Measurements from ENCODE around the gene AGFG2. TPM values are rescaled to one million over a fixed set of nuclear protein-coding genes. Genes with fewer than 3 reads are reported as not detected.

AGFG2 gene
- total RNA-seq, 2 donors from 2014 or later: 21.0 to 24.3 TPM

GRCh38 chr7:100566018-100566531 is 27.1 kb downstream of the AGFG2 start:
- DNase-seq (no peak), ATAC-seq (no peak)

GRCh38 chr7:100567031-100567730 is 28.2 kb downstream of the AGFG2 start:
- intact Hi-C loops (cut with DNase I): no loop called here
- no peak for ATAC-seq
- DNase-seq: no peak

More at GRCh38 chr7:100566018-100566531, 27.1 kb downstream of the AGFG2 start:
- intact Hi-C loops (cut with DNase I): no loop called here

GRCh38 chr7:100567751-100568175 is 28.8 kb downstream of the AGFG2 start:
- intact Hi-C loops (cut with DNase I): no loop called here
- ATAC-seq (no peak), DNase-seq (no peak)

- no peak for ATAC-seq
- DNase-seq: no peak
- intact Hi-C loops (cut with DNase I): no loop called here
Measured at GRCh38 chr7:100568176-100568895, 29.3 kb downstream of the AGFG2 start.

- intact Hi-C loops (cut with DNase I): no loop called here
- peak; percentile 24 to 39 for ATAC-seq
- peak; percentile 61 for DNase-seq
Measured at GRCh38 chr7:100568896-100569844, 30.2 kb downstream of the AGFG2 start.

- ATAC-seq: no peak
- intact Hi-C loops (cut with DNase I): loop anchor here in 1 of 2 donors (10.0 kb wide), 1 partner anchor 114 kb away; no protein-coding TSS in a partner anchor
- no peak for DNase-seq
Measured at GRCh38 chr7:100570954-100571828, 32.2 kb downstream of the AGFG2 start.

- DNase-seq (no peak), ATAC-seq (no peak)
- intact Hi-C loops (cut with DNase I): loop anchor here in 1 of 2 donors (10.0 kb wide), 1 partner anchor 113 kb away; no protein-coding TSS in a partner anchor
Measured at GRCh38 chr7:100571829-100572116, 32.8 kb downstream of the AGFG2 start.

GRCh38 chr7:100572281-100572948 is 33.4 kb downstream of the AGFG2 start:
- ATAC-seq: no peak
- intact Hi-C loops (cut with DNase I): loop anchor here in 1 of 2 donors (10.0 kb wide), 1 partner anchor 112 kb away; no protein-coding TSS in a partner anchor
- DNase-seq: no peak

GRCh38 chr7:100572949-100573675 is 34.1 kb downstream of the AGFG2 start:
- no peak for ATAC-seq
- no peak for DNase-seq
- intact Hi-C loops (cut with DNase I): loop anchor here in 1 of 2 donors (10.0 kb wide), 1 partner anchor 112 kb away; no protein-coding TSS in a partner anchor

- ATAC-seq (no peak), DNase-seq (no peak)
- intact Hi-C loops (cut with DNase I): loop anchor here in 1 of 2 donors (10.0 kb wide), 1 partner anchor 111 kb away; no protein-coding TSS in a partner anchor
Measured at GRCh38 chr7:100573691-100574361, 34.8 kb downstream of the AGFG2 start, which contains the start of gene SAP25. SAP25 (minus strand) TSS chr7:100573900; CDS start chr7:100573742, 158 bp downstream.

GRCh38 chr7:100574362-100575205 is 35.6 kb downstream of the AGFG2 start:
- intact Hi-C loops (cut with DNase I): loop anchor here in 1 of 2 donors (10.0 kb wide), 1 partner anchor 110 kb away; no protein-coding TSS in a partner anchor
- DNase-seq: no peak

GRCh38 chr7:100575206-100575631 is 36.2 kb downstream of the AGFG2 start:
- intact Hi-C loops (cut with DNase I): loop anchor here in 1 of 2 donors (10.0 kb wide), 1 partner anchor 110 kb away; no protein-coding TSS in a partner anchor
- DNase-seq (no peak), ATAC-seq (no peak)

More at GRCh38 chr7:100574362-100575205, 35.6 kb downstream of the AGFG2 start:
- ATAC-seq: no peak

- DNase-seq (no peak), ATAC-seq (no peak)
- intact Hi-C loops (cut with DNase I): loop anchor here in 1 of 2 donors (10.0 kb wide), 1 partner anchor 109 kb away; no protein-coding TSS in a partner anchor
Measured at GRCh38 chr7:100575746-100576383, 36.9 kb downstream of the AGFG2 start.

GRCh38 chr7:100576384-100576993 is 37.5 kb downstream of the AGFG2 start:
- ATAC-seq (no peak), DNase-seq (no peak)
- intact Hi-C loops (cut with DNase I): loop anchor here in 1 of 2 donors (10.0 kb wide), 1 partner anchor 108 kb away; no protein-coding TSS in a partner anchor

Data from left cardiac atrium (tissue), 4 donors.